ENCODE measurements around the gene IGSF3.

IGSF3 gene

GRCh38 chr1:116553386-116554115, 114.0 kb downstream of the IGSF3 start:
- DNase-seq, result no peak

DNA sequence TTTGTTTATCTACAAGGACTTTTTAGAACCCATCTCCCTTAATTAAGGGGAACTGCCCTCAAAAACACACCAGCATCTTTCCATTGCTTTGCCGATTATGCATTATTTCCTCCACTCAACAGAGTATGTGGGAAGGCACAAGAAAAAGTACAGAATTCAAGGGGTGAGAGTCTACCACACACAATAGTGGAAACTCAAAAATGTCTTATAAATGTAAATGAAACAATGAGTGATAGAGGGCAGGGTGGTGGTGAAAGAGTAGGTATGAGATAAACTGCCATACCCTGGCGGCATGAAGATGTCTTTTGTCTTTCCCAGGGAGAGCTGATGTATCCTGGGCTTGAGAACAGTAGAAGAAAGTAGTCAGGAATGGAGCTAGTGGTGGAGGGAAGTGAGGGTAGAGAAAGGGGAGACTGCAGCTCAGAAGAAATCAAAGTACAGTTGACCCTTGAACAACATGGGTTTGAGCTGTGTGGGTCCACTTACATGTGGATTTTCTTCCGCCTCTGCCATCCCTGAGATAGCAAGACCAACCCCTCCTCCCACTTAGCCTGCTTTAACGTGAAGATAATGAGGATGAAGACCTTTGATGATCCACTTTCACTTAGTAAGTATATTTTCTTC, 121.1 kb downstream of the IGSF3 start:
- no peak for DNase-seq

- no peak for DNase-seq
Measured at GRCh38 chr1:116545359-116545705, 122.2 kb downstream of the IGSF3 start.

DNA sequence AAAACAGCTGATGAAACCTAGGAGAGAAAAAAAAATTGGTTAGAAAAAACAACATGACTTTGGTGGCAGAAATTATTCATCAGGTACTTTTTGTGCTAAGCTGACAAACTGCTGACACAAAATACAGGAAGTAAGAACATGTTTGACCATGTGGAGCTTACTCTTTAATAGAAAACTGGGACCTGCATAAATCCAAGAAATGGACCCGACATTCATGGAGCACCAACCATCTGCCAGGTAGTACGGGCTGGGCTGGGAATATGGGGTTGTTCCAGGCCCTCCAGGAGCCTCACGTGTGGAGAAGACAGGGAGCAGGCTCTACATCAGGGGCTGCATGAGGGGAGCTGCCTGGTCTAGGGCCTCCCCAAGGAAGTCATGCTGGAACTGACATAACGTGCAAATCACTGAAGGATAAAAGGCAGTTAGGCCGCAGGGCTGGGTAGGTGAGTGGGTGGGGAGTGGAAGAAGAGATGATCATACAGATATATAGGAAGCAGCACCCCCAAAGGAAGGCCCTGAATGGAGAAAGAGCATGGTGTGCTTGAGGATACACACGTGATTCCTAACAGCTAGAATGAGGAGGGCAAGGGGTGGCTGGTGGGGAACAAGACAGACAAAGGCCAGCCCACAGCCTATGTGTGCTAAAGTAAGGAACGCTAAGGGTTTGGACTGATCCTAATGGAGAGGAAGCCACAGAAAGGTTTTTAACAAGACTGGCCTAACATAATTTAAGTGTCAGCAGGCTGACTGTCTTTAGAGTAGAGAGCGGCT, 122.8 kb downstream of the IGSF3 start:
- no peak for DNase-seq

- DNase-seq, result no peak
Measured at GRCh38 chr1:116540088-116540487, 127.4 kb downstream of the IGSF3 start.

DNA sequence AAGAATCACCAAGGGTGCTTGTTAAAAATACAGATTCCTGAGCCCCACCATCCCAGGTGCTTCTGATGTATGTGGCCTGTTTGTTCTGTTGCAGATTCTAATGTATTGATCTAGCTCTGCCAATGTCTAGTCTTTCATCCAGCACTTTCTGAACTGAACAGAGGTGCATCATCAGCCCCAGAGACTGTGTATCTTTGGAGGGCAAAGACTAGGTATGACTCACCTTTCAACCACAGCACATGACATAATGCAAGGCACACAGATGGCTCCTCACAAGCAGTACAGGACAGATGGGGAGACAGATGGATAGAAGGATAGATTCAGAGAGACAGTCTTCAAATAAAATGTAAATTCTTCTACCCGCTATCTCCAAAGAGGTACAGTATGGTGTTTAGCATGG, 129.0 kb downstream of the IGSF3 start:
- no peak for DNase-seq

- DNase-seq, result no peak
Measured at GRCh38 chr1:116537898-116538297, 129.6 kb downstream of the IGSF3 start.

GRCh38 chr1:116537040-116537831, 130.3 kb downstream of the IGSF3 start:
- DNase-seq, result no peak

- no peak for DNase-seq
Measured at GRCh38 chr1:116534014-116534739, 133.4 kb downstream of the IGSF3 start.

DNA sequence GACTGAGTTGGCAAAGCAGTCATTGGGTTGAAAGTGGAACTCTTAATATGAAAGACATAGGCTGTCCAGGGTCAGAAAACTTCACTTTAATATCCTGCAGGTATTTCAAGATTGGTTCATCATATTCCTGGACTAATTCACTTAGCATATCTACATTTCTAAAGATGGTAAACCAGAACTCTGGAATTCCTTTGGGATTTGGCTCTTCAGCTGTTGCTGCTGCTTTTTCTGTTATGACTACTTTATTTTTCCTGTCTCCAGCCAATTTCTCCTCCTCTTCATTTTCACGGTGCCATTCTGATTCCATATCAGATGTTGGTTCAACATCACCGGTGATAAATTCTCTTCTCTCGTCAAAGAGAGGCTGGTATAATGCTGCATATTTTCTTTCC, 134.1 kb downstream of the IGSF3 start:
- DNase-seq, result no peak

DNA sequence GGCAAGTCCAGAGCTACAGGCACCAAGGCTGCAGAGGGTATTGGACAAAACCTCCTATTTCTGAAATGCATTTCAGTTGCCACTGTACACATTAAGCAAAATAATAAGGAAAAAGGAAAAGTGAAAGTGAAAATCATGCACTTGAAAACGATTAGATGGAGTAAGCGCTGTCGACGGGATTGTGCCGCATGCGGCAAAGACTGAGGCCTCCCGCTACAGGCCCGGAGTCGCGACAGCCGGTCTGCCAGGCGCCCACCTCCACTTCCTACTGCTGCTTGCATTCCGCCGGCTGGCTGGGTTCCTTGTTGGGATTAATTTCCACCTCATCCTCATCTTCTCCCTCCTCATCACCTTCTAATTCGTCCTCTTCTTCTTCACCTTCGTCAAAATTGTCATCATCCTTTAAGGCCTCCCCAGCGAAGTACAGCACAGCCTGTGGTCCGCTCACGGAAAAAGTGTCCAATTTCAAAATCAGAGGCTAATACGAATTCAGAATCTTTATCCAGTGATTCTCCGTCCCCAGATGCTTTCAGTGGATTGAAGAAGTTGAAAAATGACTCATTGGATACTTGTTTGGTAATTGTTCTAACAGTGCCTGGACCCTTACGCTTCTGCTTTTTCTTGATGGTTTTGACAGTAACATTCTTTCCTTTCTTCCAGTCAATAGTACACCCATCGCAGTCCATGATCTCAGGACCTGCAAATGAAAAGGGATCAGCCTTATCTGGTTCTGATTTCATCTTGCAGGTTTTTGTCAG, 134.7 kb downstream of the IGSF3 start:
- DNase-seq, result no peak

DNA sequence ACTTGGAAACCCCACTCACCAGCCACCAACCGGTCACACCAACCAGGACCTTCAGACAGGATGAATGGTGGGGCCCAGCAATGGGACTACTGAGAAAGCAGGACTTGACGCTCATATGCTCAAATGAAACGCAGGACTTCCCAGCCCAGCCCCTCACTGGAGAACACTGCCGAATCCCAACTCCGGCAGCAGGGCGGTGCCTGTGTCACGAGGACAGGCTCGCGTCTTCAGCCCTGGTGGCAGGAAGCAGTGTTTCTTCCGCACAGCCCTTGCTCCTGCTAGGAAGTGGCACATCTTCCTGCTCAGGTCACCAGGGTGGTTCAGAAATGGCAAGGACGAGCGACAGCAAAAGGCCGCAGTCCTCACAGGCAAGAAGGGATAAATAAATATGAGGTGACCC, 135.6 kb downstream of the IGSF3 start:
- no peak for DNase-seq

DNA sequence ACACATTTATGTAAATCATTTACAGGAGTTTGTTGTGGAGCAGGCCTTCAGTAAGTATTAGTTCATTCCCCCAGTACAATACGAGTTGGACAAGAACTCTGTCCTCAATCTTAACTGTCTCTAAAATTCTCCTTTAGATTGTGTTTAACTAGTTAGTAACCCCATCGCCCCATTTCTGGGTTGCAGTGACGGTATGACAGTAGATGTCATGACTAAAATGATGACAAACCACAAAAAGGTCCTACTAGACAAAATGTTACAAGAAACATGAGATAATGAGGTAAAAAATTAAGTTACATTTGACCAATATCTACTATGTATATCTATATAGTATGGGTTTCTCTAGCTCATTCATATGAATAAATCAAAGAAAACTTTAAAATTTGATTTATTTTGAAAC, 137.9 kb downstream of the IGSF3 start:
- no peak for DNase-seq

GRCh38 chr1:116529199-116529631, 138.3 kb downstream of the IGSF3 start:
- DNase-seq, result no peak

DNA sequence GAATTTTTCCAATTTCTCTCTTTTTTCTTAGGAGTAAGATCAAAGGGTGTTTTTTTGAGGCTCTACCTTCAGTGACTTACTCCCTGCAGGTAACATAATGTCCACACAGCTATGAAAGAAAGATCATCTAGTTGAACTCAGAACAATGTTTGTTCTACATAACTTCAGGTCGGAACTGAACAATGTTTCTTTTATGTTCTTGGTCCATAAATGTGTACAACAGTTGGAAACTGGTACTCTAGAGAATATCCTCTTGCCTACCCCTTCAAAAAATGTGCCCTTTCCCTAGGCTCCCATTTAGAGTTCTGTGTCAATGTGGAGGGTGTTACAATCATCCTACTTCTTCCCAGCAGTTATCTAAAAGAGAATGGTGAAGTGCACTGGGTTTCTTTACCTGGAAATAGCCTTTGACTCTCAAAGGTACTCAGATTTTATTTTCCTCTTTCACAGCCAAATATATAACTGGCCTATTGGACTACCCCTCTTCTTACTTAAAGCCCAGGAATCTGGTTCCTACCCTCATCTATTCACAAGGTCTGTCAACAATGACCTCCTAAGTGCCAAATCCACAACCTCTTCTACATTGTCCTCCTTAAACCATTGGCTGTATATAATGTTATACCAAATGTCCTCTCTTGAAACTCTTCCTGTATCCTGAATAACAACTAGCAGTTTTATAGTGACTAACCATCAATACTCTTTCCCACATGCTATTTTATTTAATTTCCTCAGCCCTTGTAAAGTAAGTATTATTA, 139.0 kb downstream of the IGSF3 start:
- no peak for DNase-seq

DNA sequence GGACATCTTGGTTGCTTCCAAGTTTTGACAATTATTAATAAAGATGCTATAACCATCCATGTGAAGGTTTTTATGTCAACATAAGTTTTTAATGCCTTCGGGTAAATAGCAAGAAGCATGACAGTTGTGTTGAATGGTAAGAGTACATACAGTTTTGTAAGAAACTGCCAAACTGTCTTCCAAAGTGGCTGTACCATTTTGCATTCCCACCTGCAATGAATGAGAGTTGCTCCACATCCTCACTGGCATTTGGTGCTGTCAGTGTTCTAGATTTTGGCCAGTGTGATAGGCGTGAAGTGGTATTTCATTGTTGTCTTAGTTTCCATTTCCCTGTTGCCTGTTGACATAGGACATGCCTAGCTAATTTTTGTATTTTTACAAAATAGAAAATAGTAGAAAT, 142.1 kb downstream of the IGSF3 start:
- DNase-seq, result no peak

Measured in NCI-H2029 treated with DMSO at 0.1 percent for 48 hours (cell line).